ENCODE data around the gene GTPBP6.
"Not testable (repeated sequence)": the region's sequence is repeated elsewhere in the genome, so short reads cannot be mapped to it uniquely, and the experiment has no call there.

The GTPBP6 gene

GRCh38 chrX:335758-336155, 17.2 kb upstream of the GTPBP6 start:
- no peak for DNase-seq (ENCODE audit: low read depth, low spot score)

GRCh38 chrX:334971-335757, 16.6 kb upstream of the GTPBP6 start:
- DNase-seq (ENCODE audit: low read depth, low spot score) = no peak

- DNase-seq (ENCODE audit: low read depth, low spot score) = no peak
These were observed 15.8 kb upstream of the GTPBP6 start for GRCh38 chrX:334331-334891.

GRCh38 chrX:333611-334311, 15.2 kb upstream of the GTPBP6 start:
- DNase-seq (ENCODE audit: low read depth, low spot score) = no peak

GRCh38 chrX:332916-333610, 14.5 kb upstream of the GTPBP6 start:
- DNase-seq (ENCODE audit: low read depth, low spot score) = no peak

GRCh38 chrX:332496-332860, 13.9 kb upstream of the GTPBP6 start:
- DNase-seq (ENCODE audit: low read depth, low spot score) = no peak

- no peak for DNase-seq (ENCODE audit: low read depth, low spot score)
These were observed 13.4 kb upstream of the GTPBP6 start for GRCh38 chrX:331825-332495.

GRCh38 chrX:331151-331824, 12.7 kb upstream of the GTPBP6 start:
- no peak for DNase-seq (ENCODE audit: low read depth, low spot score)

- no peak for DNase-seq (ENCODE audit: low read depth, low spot score)
These were observed 12.1 kb upstream of the GTPBP6 start for GRCh38 chrX:330726-331150.

- not testable (repeated sequence) for DNase-seq (ENCODE audit: low read depth, low spot score)
These were observed 11.6 kb upstream of the GTPBP6 start for GRCh38 chrX:330141-330725.

GRCh38 chrX:329291-329910, 10.8 kb upstream of the GTPBP6 start:
- DNase-seq (ENCODE audit: low read depth, low spot score) = no peak

GRCh38 chrX:327660-328126, 9.1 kb upstream of the GTPBP6 start:
- DNase-seq (ENCODE audit: low read depth, low spot score) = no peak

- DNase-seq (ENCODE audit: low read depth, low spot score) = not testable (repeated sequence)
These were observed 6.1 kb upstream of the GTPBP6 start for GRCh38 chrX:324664-325063.

GRCh38 chrX:323721-324628, 5.4 kb upstream of the GTPBP6 start:
- DNase-seq (ENCODE audit: low read depth, low spot score) = peak; percentile 69

- no peak for DNase-seq (ENCODE audit: low read depth, low spot score)
These were observed 1.7 kb upstream of the GTPBP6 start for GRCh38 chrX:320126-320783.

GRCh38 chrX:319579-320125, 1.1 kb upstream of the GTPBP6 start:
- DNase-seq (ENCODE audit: low read depth, low spot score) = no peak

- DNase-seq (ENCODE audit: low read depth, low spot score) = peak; percentile 91
These were observed 393 bp downstream of the GTPBP6 start for GRCh38 chrX:318068-318738.

All from iPS DF 19.7 (cell line).